WERI-Rb-1 (cell line): ENCODE results near the gene ARSI.

ENCODE experiments used
- DNase-seq: peaks from one replicate; pipeline ENCODE4 v3.0.0-alpha.2; 2020
- H3K27ac ChIP-seq: fragments of 250-450 bp; sonication (Bioruptor Pico); 2 replicates; pipeline ENCODE4 v1.5.1; 2020; ENCODE audit warnings: mild to moderate bottlenecking, moderate library complexity
- H3K27me3 ChIP-seq: fragments of 250-450 bp; sonication (Bioruptor Pico); 2 replicates; pipeline ENCODE4 v1.5.1; 2021; ENCODE audit warnings: mild to moderate bottlenecking, low read depth, moderate library complexity; ENCODE audit not compliant: insufficient read depth, severe bottlenecking
- H3K36me3 ChIP-seq: fragments of 250-450 bp; sonication (Bioruptor Pico); 2 replicates; pipeline ENCODE4 v1.5.1; 2020; ENCODE audit warnings: mild to moderate bottlenecking, moderate library complexity
- H3K4me3 ChIP-seq: 2 replicates; pipeline ENCODE4 v1.5.1; 2011; ENCODE audit warnings: low read depth, mild to moderate bottlenecking, control low read depth, low read length
- H3K9me3 ChIP-seq: fragments of 250-450 bp; sonication (Bioruptor Pico); 2 replicates; pipeline ENCODE4 v1.5.1; 2021; ENCODE audit warnings: mild to moderate bottlenecking, moderate library complexity; ENCODE audit not compliant: severe bottlenecking
- TF ChIP-seq, protein P1 (sequence below): IDR thresholded peaks from 2 replicates; pipeline ENCODE4 v1.5.1; 2011; ENCODE audit warnings: low read depth, mild to moderate bottlenecking, control low read depth, inconsistent platforms, low read length

Gene ARSI

DNA sequence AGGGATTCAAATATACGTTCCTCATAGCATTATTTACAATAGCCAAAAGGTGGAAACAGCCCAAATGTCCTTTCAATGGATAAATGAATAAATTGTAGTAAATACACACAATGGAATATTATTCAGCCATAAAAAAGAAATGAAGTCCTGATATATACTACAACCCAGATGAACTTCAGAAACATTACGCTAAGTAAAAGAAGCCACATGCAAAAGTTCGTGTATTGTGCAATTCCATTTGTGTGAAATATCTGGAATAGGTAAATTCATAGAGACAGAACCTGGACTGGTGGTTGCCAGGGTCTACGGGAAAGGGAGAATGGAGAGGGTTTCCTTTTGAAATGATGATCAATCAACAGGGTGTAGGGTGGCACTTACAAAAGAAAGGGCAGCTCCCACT, 12.5 kb upstream of the ARSI start:
- H3K27ac ChIP-seq: no peak overlapping the region
- H3K4me3 ChIP-seq: no peak overlapping the region
- no peaks in the 10 kb centered on the region for H3K36me3 ChIP-seq
- TF ChIP-seq, protein P1, sequence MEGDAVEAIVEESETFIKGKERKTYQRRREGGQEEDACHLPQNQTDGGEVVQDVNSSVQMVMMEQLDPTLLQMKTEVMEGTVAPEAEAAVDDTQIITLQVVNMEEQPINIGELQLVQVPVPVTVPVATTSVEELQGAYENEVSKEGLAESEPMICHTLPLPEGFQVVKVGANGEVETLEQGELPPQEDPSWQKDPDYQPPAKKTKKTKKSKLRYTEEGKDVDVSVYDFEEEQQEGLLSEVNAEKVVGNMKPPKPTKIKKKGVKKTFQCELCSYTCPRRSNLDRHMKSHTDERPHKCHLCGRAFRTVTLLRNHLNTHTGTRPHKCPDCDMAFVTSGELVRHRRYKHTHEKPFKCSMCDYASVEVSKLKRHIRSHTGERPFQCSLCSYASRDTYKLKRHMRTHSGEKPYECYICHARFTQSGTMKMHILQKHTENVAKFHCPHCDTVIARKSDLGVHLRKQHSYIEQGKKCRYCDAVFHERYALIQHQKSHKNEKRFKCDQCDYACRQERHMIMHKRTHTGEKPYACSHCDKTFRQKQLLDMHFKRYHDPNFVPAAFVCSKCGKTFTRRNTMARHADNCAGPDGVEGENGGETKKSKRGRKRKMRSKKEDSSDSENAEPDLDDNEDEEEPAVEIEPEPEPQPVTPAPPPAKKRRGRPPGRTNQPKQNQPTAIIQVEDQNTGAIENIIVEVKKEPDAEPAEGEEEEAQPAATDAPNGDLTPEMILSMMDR: no peak
- H3K27me3 ChIP-seq: no peaks in the 10 kb centered on the region
- DNase-seq: no peak
- no peaks in the 10 kb centered on the region for H3K9me3 ChIP-seq

DNA sequence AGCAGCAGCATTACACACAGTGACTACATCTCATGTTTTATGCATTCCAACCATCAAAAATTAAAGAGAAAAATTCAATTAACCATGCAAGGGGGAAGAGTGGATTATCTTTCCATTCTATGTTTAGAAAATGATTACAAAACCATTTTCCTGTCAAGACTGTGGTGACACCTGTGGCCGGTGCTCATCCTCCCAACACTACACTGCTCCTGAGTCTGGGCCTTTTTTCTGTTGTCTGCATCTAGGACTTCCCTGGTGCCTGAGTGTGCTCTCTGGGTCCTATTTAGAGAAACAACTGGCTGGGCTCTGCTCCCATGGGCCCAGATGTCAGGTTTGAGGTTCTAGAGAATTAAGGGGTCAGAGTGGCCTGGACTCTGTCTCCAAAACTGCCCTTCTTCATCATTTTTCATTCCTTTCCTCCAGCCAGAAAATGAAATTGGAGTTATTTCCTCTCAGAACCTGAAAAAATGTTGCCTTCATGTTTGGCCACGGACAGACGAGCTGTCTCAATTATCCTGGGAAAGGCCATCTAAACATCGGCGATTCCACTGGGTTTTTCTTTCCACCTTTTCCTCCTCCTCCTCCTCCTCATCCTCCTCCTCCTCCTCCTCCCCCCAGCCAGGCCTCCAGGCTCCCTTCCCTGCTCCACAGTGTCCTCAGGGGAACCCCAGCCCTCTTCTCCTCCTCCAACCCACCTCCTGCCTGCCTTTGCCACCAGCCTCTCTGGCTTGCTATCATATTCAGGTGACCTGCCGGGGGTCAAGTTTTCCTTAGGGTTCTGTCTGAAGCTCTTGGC, 11.4 kb upstream of the ARSI start:
- Histone ChIP-seq H3K9me3 (no peaks in the 10 kb centered on the region), H3K4me3 (no peak overlapping the region), H3K36me3 (no peaks in the 10 kb centered on the region), H3K27me3 (no peaks in the 10 kb centered on the region), H3K27ac (no peak overlapping the region)
- no peak for DNase-seq
- TF ChIP-seq, protein P1: no peak

DNA sequence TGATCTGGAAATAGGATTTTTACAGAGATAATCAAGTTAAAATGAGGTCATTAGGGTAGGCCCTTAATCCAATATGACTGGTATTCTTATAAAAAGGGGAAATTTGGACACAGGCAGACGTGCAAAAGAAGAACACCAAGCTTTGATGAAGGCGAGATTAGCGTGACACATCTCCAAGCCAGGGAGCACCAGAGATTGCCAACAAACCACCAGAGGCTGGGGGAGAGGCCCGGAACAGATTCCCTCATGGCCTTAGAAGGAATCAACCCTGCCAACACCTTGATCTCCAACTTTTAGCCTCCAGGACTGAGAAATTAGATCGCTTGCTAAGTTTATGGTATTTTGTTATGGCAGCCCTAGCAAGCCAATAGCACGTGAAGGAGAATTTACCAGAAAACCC, 10.8 kb upstream of the ARSI start:
- no peaks in the 10 kb centered on the region for H3K27me3 ChIP-seq
- TF ChIP-seq, protein P1: no peak

DNA sequence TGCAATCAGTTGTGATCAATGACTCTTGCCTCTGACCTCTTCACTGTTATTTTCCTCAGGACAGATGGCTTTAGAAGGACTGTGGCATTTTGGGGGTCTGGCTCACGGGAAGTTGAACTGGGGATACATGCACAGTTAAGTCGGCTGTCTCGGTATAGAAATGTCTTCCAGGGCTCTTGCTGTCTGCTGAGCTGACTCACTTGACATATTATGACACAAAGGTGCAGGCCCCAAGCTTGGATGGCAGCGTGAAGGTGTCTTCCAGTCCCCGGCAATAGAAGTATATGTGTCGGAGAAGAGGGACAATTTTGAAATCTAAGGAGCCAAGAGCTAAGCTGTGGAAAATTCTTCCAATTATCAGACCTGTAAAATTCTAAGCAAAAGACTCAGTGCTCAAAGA, 9.8 kb upstream of the ARSI start:
- no peaks in the 10 kb centered on the region for H3K9me3 ChIP-seq
- no peaks in the 10 kb centered on the region for H3K27me3 ChIP-seq
- H3K4me3 ChIP-seq: no peak overlapping the region
- peak; percentile 57 for DNase-seq
- peak overlapping the region; percentile 7 for H3K27ac ChIP-seq
- TF ChIP-seq, protein P1: no peak
- H3K36me3 ChIP-seq: no peaks in the 10 kb centered on the region

More for the DNA sequence above, 10.8 kb upstream of the ARSI start:
- no peak for DNase-seq
- no peak overlapping the region for H3K4me3 ChIP-seq
- H3K9me3 ChIP-seq: no peaks in the 10 kb centered on the region
- H3K27ac ChIP-seq: no peak overlapping the region
- H3K36me3 ChIP-seq: no peaks in the 10 kb centered on the region

DNA sequence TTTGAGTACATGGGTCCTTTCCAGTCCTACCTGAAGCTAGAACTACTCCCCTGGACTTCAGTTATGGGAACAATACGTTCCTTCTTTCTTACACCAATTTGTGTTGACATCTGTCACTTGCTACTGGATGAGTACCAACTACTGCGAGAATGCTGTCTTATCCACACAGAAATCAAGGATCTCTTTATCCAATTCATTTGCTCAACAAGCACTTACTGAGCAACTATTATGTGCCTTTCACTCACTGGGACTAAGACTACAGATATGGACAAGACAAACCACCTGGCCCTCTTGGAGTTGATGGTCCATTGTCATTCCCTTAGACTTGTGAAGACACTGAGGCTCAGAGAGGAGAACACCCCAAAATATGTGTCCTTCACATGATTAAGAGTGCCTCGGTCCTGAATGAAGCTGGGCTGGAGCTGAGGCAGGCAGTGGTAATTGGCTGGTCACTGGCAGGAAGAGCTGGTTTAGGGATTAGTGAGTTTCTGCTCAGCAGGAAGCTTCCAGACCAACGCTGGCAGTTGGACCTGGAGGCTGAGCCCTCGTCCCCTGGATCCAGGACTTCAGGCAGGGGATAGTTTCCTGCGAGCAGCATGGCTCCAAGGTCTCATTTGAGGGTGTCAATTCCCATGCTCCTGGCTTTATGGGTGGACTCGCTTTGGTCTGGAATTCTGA, 8.4 kb upstream of the ARSI start:
- no peaks in the 10 kb centered on the region for H3K36me3 ChIP-seq
- peak; percentile 39 for DNase-seq
- no peak overlapping the region for H3K4me3 ChIP-seq
- H3K27ac ChIP-seq: no peak overlapping the region
- H3K9me3 ChIP-seq: no peaks in the 10 kb centered on the region
- TF ChIP-seq, protein P1: no peak
- no peaks in the 10 kb centered on the region for H3K27me3 ChIP-seq
